Sigmoid colon (tissue), 7 donors: Measurements from ENCODE around the gene TSC22D1. TPM values are rescaled to one million over a fixed set of nuclear protein-coding genes. Genes with fewer than 3 reads are reported as not detected.

Experiments
- DNase-seq: peaks from one replicate; pipeline ENCODE4 v3.0.0-alpha.2; 2019
- H3K27ac ChIP-seq, 4 donors: fragments of 200-600 bp; sonication (generic); one replicate each; pipeline ENCODE4 v1.5.1; 2016 to 2019; ENCODE audit warnings: mild to moderate bottlenecking in 1 of 4
- H3K27me3 ChIP-seq, 3 donors: fragments of 200-600 bp; sonication (generic); one replicate each; pipeline ENCODE4 v1.5.1; 2019; ENCODE audit warnings: mild to moderate bottlenecking in 1 of 3
- H3K36me3 ChIP-seq, 4 donors: fragments of 200-600 bp; sonication (generic); one replicate each; pipeline ENCODE4 v1.5.1; 2016 to 2019
- H3K4me1 ChIP-seq, 4 donors: fragments of 200-600 bp; sonication (generic); one replicate each; pipeline ENCODE4 v1.5.1; 2017 to 2019
- H3K4me3 ChIP-seq, 4 donors: fragments of 200-600 bp; sonication (generic); one replicate each; pipeline ENCODE4 v1.5.1; 2017 to 2019; ENCODE audit warnings: mild to moderate bottlenecking in 2 of 4, moderate library complexity in 1 of 4
- H3K9me3 ChIP-seq, 4 donors: fragments of 200-600 bp in 3 of 4; sonication (generic) in 3 of 4; one replicate each; pipeline versions ENCODE4 v1.5.1 to v1.6.1; 2013 to 2019
- EP300 ChIP-seq, 4 donors: sonication (generic); formaldehyde crosslinking; IDR thresholded peaks; one replicate each; pipeline ENCODE4 v1.6.1; 2017; ENCODE audit warnings: antibody characterized with exemption in 4 of 4
- POLR2A ChIP-seq, 2 donors: fragments of 450-650 bp; IDR thresholded peaks; one replicate each; pipeline ENCODE4 v1.6.1; 2016; ENCODE audit warnings: antibody characterized with exemption in 2 of 2, mild to moderate bottlenecking in 2 of 2, moderate library complexity in 2 of 2
- POLR2AphosphoS5 ChIP-seq, 4 donors: sonication (generic); formaldehyde crosslinking; IDR thresholded peaks; one replicate each; pipeline ENCODE4 v1.6.1; 2017; ENCODE audit warnings: antibody characterized with exemption in 4 of 4
- WGBS, 2 donors: extraction: QIAGEN DNeasy Blood & Tissue Kit; methylation state at CpG; one replicate each; pipeline ENCODE4 v1.1.7; 2013; 5-methylcytosine and 5-hydroxymethylcytosine counted together
- intact Hi-C: fragments of 100-400 bp; cut with DNase I; formaldehyde crosslinking; loops from one replicate; pipeline ENCODE4 v1.15.1; 2023
- polyA plus RNA-seq, 3 donors: library from polyadenylated mRNA; stranded (reverse); fragments of 200-250 nt; gene quantifications; one replicate each; pipeline ENCODE4 v1.2.3, GENCODE V29; 2013
- total RNA-seq, 4 donors: library from RNA; depleted of rRNA; stranded (reverse); fragments of >200 nt; gene quantifications; one replicate each; pipeline ENCODE4 v1.1.0, GENCODE V29; 2016
- TF ChIP-seq, protein P1 (sequence below), 4 experiments: fragments of 450-650 bp in 3 of 4; fragments of 200-600 bp in 1 of 4; IDR thresholded peaks; one replicate each; pipeline ENCODE4 v1.5.1; 2016 to 2019; ENCODE audit warnings: antibody characterized with exemption in 4 of 4, mild to moderate bottlenecking in 3 of 4, moderate library complexity in 2 of 4
- donor health status: healthy with polysubstance abuse.
- donor health status: Bipolar disorder and iron deficiency.
- donor health status: healthy.

TSC22D1 gene
- total and polyA plus RNA-seq, 7 donors = 121 to 225 (median 176) TPM

DNA sequence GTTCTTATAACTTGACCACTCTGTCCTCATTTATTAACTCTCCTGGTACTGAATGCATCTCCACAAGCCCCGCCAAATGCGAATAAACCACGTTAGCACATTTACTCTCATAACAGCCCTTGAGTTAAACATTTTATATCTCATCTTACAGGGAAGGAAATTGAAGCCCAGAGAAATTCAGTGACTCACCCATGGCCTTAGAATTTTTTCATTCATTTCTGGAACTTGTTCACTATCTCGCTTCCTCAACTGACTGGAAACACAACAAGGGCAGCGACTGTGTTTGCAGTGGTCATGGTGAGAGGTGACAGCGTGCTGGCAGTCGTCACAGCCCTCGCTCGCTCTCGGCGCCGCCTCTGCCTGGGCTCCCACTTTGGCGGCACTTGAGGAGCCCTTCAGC is 163.0 kb downstream of the TSC22D1 start:
- no peaks in the 10 kb centered on the region for H3K36me3 ChIP-seq
- H3K4me3 ChIP-seq = no peak overlapping the region
- no peaks in the 10 kb centered on the region for H3K9me3 ChIP-seq
- no peaks in the 10 kb centered on the region for H3K27me3 ChIP-seq
- intact Hi-C loops = no loop called here
- no peak for DNase-seq
- WGBS, 2 donors = 89 to 91% methylated on average over 13 of the region's 13 CpGs
- no peak overlapping the region for H3K27ac ChIP-seq
- TF ChIP-seq, protein P1, sequence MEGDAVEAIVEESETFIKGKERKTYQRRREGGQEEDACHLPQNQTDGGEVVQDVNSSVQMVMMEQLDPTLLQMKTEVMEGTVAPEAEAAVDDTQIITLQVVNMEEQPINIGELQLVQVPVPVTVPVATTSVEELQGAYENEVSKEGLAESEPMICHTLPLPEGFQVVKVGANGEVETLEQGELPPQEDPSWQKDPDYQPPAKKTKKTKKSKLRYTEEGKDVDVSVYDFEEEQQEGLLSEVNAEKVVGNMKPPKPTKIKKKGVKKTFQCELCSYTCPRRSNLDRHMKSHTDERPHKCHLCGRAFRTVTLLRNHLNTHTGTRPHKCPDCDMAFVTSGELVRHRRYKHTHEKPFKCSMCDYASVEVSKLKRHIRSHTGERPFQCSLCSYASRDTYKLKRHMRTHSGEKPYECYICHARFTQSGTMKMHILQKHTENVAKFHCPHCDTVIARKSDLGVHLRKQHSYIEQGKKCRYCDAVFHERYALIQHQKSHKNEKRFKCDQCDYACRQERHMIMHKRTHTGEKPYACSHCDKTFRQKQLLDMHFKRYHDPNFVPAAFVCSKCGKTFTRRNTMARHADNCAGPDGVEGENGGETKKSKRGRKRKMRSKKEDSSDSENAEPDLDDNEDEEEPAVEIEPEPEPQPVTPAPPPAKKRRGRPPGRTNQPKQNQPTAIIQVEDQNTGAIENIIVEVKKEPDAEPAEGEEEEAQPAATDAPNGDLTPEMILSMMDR (IDR thresholded peaks at IDR 0.05) = no peak
- no peak for TF ChIP-seq POLR2A (IDR thresholded peaks at IDR 0.05)
- H3K4me1 ChIP-seq = no peaks in the 10 kb centered on the region

DNA sequence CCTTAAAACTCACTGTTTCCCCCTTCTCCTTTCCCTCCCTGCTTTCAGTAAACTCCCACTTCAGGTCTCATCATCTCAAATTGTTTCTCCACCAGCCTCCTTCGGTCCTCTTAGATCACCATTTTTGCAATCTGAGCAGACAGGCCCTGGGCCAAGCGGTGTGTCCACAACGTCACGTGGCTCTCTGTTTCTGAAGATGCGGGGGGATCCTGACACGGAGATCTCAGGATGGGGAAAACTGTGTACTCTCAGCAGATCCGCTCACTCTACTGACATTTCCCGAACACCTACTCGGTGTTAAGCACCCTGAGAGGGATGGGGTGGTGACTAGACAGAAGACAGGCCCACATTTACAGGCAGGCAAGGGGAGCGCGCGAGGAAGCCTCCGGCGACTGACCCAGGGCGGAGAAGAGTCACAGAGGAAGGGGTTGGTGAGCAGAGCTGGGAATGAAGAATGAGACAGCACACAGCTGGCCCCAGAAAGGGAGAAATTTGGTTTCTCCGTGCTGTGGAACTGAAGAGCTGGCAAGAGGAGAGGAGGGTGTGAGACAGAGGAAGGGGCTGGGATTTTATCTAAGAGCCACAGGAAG is 163.7 kb downstream of the TSC22D1 start:
- no peaks in the 10 kb centered on the region for H3K27me3 ChIP-seq
- no peak for TF ChIP-seq POLR2AphosphoS5 (IDR thresholded peaks at IDR 0.05)
- no peak for TF ChIP-seq POLR2A (IDR thresholded peaks at IDR 0.05)
- TF ChIP-seq, protein P1 (IDR thresholded peaks at IDR 0.05) = no peak
- TF ChIP-seq EP300 (IDR thresholded peaks at IDR 0.05) = no peak
- intact Hi-C loops = no loop called here
- no peak overlapping the region for H3K4me3 ChIP-seq
- no peaks in the 10 kb centered on the region for H3K4me1 ChIP-seq
- no peak overlapping the region for H3K27ac ChIP-seq
- no peak for DNase-seq
- H3K36me3 ChIP-seq = no peaks in the 10 kb centered on the region
- WGBS, 2 donors = 83 to 89% methylated on average over 16 of the region's 16 CpGs
- no peaks in the 10 kb centered on the region for H3K9me3 ChIP-seq

DNA sequence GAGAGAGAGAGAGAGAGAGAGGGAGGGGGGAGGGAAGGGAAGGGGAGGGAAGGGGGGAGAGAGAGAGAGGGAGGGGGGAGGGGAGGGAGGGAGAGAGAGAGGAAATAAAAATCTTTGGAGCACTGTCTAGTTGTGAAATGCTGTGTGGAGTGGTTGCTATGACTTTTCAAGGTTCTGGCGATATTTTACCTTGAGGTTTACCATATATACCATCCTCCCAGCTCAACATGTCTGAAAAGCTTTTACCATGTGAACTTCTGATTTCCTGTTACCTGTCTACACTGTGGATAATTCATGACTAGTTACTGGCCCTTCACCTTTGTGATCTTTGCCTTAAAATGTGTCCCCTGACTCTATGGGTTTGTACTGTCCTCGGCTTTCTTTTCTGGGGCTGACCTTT is 164.3 kb downstream of the TSC22D1 start:
- H3K4me3 ChIP-seq = no peak overlapping the region
- intact Hi-C loops = no loop called here
- no peak overlapping the region for H3K27ac ChIP-seq
- H3K27me3 ChIP-seq = no peaks in the 10 kb centered on the region
- H3K4me1 ChIP-seq = no peaks in the 10 kb centered on the region
- no peaks in the 10 kb centered on the region for H3K9me3 ChIP-seq
- no peaks in the 10 kb centered on the region for H3K36me3 ChIP-seq
- DNase-seq = no peak
- 66 to 88% methylated on average over 2 of the region's 2 CpGs for WGBS, 2 donors
- no peak for TF ChIP-seq EP300 (IDR thresholded peaks at IDR 0.05)
- TF ChIP-seq, protein P1 (IDR thresholded peaks at IDR 0.05) = no peak
- TF ChIP-seq POLR2AphosphoS5 (IDR thresholded peaks at IDR 0.05) = no peak
- no peak for TF ChIP-seq POLR2A (IDR thresholded peaks at IDR 0.05)

DNA sequence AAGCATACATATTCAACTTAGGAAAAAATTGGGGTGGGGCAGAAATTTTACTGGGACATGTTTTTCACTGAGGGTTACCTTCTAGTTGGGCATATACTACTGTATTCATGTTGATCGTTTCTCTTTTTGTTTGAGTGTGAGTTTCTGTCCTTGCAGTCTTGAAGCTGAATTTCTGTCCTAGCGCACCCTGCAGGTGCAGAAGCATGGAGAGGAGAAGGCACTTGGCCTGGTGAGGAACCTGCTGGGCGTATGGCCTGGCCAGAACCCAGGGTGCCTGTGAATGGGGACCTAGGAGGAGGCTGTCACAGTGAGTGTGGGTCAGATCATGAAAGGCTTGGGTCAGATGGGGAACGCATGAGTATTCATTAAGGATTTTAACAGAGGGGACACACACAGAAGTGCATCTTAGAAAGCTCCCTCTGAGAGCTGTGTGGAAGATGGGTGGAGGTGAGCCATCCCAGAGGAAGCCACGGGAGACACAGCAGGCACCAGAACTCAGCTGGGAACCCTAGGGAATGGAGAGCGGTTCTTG is 165.7 kb downstream of the TSC22D1 start:
- DNase-seq = no peak
- WGBS, 2 donors = 61 to 79% methylated on average over 6 of the region's 6 CpGs
- intact Hi-C loops = no loop called here

More for the DNA sequence above, 165.7 kb downstream of the TSC22D1 start:
- no peaks in the 10 kb centered on the region for H3K9me3 ChIP-seq
- H3K36me3 ChIP-seq = no peaks in the 10 kb centered on the region
- no peak overlapping the region for H3K4me3 ChIP-seq
- H3K4me1 ChIP-seq = no peaks in the 10 kb centered on the region
- no peak overlapping the region for H3K27ac ChIP-seq
- no peaks in the 10 kb centered on the region for H3K27me3 ChIP-seq
- no peak for TF ChIP-seq EP300 (IDR thresholded peaks at IDR 0.05)
- TF ChIP-seq POLR2AphosphoS5 (IDR thresholded peaks at IDR 0.05) = no peak
- no peak for TF ChIP-seq POLR2A (IDR thresholded peaks at IDR 0.05)
- TF ChIP-seq, protein P1 (IDR thresholded peaks at IDR 0.05) = no peak
